IPS-11a (cell line): ENCODE measurements around the gene CD79A.
A peak's percentile ranks its signal among the peaks of the same experiment; 100 is the strongest.
"Not testable (repeated sequence)": the region's sequence is repeated elsewhere in the genome, so short reads cannot be mapped to it uniquely, and the experiment has no call there.

ENCODE experiments used
- H3K4me3 ChIP-seq: one replicate; pipeline ENCODE4 v1.5.1; 2013; ENCODE audit warnings: low read depth, low read length, control low read depth

Gene CD79A

GRCh38 chr19:41862445-41862986 lies 14.6 kb upstream of the CD79A start:
- H3K4me3 ChIP-seq, result no peak overlapping the region

GRCh38 chr19:41863209-41863931 lies 13.7 kb upstream of the CD79A start:
- no peak overlapping the region for H3K4me3 ChIP-seq

DNA sequence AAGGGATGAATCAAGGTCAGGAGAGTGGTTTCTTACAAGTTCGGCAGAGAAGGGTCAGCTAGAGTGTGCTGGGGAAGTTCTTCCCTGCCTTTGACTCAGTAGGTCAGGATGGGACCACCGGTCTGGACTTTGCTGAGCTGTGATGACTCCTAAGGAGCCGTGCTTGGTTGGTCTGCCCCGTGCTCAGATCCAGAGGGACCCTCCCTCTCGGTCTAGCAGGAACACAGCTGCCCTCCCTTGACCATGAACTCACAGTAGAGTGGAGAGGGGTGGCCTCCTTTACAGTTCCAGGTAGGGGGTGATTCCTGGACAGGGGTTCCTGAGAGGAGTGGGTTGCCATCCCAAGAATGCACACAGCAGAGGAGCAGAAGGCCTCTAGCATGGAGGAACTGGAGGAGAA lies 12.7 kb upstream of the CD79A start:
- H3K4me3 ChIP-seq, result no peak overlapping the region

DNA sequence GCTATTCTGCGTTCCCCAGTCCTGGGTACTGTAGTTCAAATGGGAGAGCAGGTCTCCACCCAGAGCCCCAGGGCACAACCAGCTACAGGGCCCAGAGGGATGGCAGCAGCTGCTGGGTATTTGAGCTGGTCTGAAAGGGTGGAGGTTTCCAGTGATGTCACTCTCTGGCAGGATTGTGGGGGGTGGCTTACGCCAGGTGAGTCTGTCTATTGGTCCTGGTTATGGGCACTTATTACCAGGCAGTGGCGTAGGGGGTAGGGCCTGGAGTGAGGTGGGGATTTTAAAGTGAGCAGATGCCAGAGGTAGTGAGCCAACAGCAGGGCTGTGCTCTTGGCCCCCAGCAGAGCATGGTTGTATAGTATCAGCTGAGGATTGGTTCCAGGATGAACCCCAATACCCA lies 10.8 kb upstream of the CD79A start:
- H3K4me3 ChIP-seq, result no peak overlapping the region

DNA sequence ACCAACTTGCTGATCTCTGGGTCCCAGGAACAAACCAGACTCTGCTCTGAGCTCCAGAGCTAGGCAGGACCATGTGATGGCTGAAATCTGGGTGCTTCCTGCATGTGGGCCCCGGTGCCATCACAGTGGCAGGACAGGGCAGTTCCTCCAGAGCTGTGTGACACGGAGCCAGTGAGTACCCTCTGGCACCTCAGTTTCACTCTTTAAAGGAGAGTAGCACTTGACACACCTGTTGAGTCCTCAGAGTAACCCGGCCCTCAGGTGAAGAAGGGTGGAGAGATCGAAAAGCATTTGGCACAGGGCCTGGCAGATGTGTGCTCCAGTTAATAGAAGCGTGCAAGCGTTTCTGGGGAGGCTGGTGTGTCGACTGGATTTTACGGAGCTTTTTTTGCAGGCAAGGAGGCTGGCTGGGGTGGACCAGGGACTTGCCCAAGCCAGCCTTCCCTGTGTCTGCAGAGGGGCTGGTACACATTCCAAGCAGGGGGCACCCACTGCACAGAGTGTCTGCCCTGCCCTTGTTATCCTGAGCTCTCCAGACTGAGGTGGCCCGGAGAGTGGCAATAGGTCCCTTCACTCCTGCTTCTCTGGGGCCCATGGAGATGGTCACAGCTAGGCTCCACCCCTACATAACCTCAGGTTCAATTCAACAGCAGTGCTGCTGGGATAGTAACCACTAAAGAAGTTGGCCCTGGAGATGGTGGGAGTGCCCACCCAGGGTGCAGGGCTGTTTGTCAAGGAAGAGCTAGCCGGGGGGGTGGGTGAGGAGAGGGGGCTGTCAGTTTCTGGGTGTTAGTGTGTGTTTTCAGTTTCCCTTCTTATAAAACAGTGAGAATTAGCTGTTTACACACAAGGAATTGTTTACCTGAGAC lies 8.7 kb upstream of the CD79A start:
- no peak overlapping the region for H3K4me3 ChIP-seq

GRCh38 chr19:41868989-41869300 lies 8.1 kb upstream of the CD79A start:
- no peak overlapping the region for H3K4me3 ChIP-seq

DNA sequence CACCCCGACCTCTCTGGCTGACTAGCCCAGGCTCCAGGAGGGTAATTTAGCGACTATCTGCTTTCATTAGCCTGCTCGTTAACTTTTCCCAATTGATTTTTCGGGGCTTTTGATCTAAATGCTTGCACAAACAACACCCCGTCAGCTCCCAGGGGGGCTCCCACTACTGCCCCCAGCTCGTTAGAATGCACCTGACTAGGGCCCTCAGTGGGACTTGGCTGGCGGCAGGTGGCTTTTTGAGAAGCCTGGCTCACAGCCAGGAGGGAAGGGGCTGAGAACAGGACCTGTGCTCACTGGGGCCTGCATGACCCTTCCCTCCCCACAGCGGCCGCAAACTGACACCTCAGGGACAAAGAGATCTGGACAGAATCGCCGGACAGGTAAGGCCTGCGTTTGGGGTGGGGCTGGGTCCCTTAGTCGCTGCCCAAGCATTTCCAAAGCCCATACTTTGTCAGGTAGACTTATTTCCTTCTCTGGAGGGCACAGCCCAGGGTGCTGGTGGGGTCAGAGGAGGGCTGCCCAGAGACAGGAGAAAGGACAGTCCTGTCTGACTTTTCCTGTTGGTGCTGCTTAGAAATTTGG lies 7.6 kb upstream of the CD79A start:
- H3K4me3 ChIP-seq, result no peak overlapping the region

DNA sequence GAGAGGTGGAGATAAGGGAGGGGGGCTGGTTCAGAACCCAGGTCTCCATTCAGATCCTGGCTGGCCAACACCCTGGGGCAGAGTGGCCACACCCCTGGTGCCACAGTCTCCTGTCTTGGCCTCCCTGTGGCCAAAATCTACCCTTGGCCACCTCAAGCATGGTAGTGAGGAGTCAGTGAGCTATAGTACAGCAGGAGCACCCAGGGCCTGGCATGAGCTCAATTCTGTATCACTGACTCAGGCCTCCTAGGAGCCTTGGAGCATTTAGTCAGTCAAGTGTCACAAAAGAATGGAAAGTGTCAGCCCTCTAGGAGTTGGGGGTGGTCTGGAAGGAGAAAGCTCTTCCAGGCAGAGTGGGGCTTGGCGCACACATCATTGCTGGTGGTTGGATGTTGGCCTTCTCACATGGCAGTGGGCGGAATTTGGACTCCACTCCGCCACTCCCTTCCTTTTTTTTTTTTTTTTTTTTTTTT lies 6.6 kb upstream of the CD79A start:
- H3K4me3 ChIP-seq, result no peak overlapping the region

GRCh38 chr19:41871573-41872383 lies 5.3 kb upstream of the CD79A start:
- no peak overlapping the region for H3K4me3 ChIP-seq

DNA sequence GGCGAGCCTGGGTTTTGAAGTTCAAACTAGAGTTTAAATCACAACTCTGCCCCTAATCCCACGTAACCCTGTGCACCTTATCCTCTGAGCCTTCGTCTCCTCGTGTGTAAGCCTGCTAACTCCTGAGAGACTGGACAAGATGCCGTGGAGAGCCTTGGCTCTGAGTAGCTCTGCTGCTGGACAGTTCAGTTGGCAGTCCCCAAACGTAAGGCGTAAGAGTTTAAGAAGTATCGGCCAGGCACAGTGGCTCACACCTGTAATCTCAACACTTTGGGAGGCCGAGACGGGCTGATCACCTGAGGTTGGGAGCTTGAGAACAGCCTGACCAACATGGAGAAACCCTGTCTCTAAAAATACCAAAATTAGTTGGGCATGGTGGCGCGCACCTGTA lies 4.7 kb upstream of the CD79A start:
- no peak overlapping the region for H3K4me3 ChIP-seq

DNA sequence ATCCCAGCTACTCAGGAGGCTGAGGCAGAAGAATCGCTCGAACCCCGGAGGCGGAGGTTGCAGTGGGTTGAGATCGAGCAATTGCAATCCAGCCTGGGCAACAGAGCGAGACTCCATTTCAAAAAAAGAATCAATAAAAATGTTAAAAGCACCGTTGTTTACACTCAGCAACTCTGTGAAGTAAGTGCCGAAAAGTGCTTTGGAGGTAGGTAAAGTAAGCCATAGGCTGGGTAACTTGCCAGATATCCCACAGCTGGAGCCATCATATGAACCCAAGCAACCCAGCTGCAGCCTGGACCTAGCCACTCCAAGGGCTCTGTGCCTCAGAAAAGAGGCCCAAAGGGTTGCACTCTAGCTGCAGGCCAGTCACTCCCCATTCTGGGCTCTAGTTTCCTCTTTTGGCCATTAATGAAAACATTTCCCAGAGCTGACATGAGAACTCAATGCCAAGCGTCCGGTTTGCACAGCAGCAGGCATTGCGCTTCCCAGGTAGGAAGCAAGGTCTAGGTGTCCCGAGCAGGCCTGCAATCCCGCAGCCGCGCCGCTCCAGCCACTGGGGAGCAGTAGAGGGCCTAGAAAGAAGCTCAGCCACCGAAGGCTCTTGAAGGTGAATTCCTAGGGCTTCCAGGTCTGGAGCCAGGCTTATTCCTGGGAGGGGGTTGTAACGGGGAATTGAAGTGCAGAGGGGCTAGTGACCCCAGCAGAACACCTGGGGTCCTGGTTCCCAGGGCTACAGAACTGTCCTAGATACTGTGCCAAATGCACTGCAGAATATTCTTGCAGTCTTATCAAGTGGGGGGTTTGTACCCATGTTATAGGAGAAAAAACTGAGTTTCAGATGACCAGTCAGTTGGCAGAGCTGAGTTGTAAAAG lies 4.1 kb upstream of the CD79A start:
- no peak overlapping the region for H3K4me3 ChIP-seq

DNA sequence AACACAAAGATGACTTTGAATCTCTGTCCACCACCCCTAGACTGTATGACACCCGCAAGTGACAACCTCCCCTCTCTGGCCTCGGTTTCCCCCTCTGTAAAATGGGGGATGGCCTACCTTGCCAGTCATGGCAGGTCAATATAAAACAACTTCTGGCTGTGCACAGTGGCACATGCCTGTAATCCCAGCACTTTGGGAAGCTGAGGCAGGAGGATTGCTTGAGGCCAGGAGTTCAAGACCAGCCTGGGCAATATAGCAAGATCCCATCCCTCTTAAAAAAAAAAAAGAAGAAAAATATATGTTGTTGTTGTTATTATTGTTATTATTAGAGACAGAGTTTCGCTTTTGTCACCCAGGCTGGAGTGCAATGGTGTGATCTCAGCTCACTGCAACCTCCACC lies 1.1 kb upstream of the CD79A start:
- H3K4me3 ChIP-seq, result not testable (repeated sequence)

- H3K4me3 ChIP-seq, result no peak overlapping the region
These were observed 1.1 kb downstream of the CD79A start for GRCh38 chr19:41877916-41878905.

- no peak overlapping the region for H3K4me3 ChIP-seq
These were observed 2.0 kb downstream of the CD79A start for GRCh38 chr19:41879080-41879479.

DNA sequence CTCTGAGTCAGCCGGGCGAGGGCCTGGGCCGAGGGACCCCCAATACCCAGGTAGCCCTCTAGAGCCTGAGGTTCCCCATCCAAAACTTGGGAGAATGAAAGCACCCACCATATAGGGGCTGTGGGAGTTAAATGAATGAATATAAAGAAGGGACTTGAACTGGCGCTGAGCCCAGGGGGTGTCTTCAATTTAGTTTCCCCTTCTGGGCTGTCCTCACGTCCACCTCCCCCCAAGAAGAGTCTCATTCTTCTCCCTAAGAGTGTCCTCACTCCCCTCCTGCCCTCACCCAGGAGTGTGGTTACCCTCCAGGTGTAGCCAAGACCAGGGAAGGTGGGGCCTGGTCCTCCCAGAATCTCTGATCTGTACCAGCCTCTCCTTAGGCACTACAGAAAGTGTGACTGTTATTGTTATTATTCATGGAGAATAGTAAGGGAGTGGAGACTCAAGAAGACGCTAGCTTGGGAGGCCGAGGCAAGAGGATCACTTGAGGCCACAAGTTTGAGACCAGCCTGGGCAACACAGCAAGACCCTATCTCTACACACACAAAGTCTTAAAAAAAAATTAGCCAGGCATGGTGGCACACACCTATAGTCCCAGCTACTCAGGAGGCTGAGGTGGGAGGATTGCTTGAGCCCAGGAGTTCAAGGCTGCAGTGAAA lies 2.7 kb downstream of the CD79A start:
- no peak overlapping the region for H3K4me3 ChIP-seq

- H3K4me3 ChIP-seq, result no peak overlapping the region
These were observed 3.2 kb downstream of the CD79A start for GRCh38 chr19:41880329-41880708.

GRCh38 chr19:41882568-41883462 lies 5.7 kb downstream of the CD79A start, which contains the start of gene ARHGEF1:
Gene ARHGEF1 (plus strand): TSS chr19:41883184. CDS start chr19:41888083, 4,899 bp downstream.
- peak within 1 kb of the TSS; percentile 68 for H3K4me3 ChIP-seq
